Measurements from ENCODE around the gene TVP23C.

GRCh38 chr17:15501793-15502192, 61.5 kb downstream of the TVP23C start:
- TF ChIP-seq, protein P1, sequence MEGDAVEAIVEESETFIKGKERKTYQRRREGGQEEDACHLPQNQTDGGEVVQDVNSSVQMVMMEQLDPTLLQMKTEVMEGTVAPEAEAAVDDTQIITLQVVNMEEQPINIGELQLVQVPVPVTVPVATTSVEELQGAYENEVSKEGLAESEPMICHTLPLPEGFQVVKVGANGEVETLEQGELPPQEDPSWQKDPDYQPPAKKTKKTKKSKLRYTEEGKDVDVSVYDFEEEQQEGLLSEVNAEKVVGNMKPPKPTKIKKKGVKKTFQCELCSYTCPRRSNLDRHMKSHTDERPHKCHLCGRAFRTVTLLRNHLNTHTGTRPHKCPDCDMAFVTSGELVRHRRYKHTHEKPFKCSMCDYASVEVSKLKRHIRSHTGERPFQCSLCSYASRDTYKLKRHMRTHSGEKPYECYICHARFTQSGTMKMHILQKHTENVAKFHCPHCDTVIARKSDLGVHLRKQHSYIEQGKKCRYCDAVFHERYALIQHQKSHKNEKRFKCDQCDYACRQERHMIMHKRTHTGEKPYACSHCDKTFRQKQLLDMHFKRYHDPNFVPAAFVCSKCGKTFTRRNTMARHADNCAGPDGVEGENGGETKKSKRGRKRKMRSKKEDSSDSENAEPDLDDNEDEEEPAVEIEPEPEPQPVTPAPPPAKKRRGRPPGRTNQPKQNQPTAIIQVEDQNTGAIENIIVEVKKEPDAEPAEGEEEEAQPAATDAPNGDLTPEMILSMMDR (IDR thresholded peaks at IDR 0.05) = no peak
- TF ChIP-seq POLR2A (IDR thresholded peaks at IDR 0.05) (no peak), EP300 (IDR thresholded peaks at IDR 0.05) (no peak)

All from gastroesophageal sphincter (tissue), 3 donors.